Measurements from ENCODE around the gene ALOX15B. TPM values are rescaled to one million over a fixed set of nuclear protein-coding genes. Genes with fewer than 3 reads are reported as not detected.

The ALOX15B gene
- total and polyA plus RNA-seq, 8 donors = 0.05 to 4.7 (median 0.25) TPM; not detected in 1

DNA sequence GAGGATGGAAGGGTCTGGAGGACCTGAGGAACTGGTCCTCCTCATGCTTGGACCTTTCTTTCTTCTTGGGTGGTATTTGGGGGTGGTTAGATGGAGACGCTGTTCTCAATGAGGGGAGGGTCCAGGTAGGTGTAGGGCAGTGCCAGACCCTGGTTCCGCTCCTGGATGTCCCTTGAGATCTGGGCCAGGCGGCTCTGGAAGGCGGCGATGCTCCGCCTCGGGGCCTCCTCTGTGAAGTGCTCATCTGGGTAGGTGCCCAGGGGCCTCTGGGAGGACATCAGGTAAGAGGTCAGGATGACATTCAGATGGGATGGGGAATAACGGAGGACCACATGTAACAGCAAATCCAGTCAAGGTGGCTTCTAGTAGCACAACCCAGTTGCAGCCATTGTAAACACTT, 57.7 kb downstream of the ALOX15B start:
- Histone ChIP-seq H3K4me3 (no peak overlapping the region), H3K36me3 (no peaks in the 10 kb centered on the region), H3K4me1 (no peaks in the 10 kb centered on the region), H3K27ac (no peak overlapping the region), H3K27me3 (no peaks in the 10 kb centered on the region), H3K9me3 (no peaks in the 10 kb centered on the region)
- no peak for DNase-seq
- TF ChIP-seq, protein P1, sequence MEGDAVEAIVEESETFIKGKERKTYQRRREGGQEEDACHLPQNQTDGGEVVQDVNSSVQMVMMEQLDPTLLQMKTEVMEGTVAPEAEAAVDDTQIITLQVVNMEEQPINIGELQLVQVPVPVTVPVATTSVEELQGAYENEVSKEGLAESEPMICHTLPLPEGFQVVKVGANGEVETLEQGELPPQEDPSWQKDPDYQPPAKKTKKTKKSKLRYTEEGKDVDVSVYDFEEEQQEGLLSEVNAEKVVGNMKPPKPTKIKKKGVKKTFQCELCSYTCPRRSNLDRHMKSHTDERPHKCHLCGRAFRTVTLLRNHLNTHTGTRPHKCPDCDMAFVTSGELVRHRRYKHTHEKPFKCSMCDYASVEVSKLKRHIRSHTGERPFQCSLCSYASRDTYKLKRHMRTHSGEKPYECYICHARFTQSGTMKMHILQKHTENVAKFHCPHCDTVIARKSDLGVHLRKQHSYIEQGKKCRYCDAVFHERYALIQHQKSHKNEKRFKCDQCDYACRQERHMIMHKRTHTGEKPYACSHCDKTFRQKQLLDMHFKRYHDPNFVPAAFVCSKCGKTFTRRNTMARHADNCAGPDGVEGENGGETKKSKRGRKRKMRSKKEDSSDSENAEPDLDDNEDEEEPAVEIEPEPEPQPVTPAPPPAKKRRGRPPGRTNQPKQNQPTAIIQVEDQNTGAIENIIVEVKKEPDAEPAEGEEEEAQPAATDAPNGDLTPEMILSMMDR (IDR thresholded peaks at IDR 0.05) = no peak
- intact Hi-C loops (cut with DNase I) = no loop called here
- WGBS, 2 donors = 75 to 84% methylated on average over 8 of the region's 8 CpGs
- FAIRE-seq = no peak
- ATAC-seq = no peak

Small RNAs within 50 kb of the gene (microRNA-seq; reads per million reads assigned to microRNA genes)
- 0 reads per million in 2 donors for gene MIR4314

Other genes starting within 250 kb of the ALOX15B start
- gene KDM6B, start 204.8 kb upstream of the ALOX15B start, total RNA-seq = 10 to 100 TPM; 14.9 to 23.7 (median 17.3) TPM
- gene KDM6B, start 204.8 kb upstream of the ALOX15B start, polyA plus RNA-seq = 10 to 100 TPM in 1 of 2 donors, 1 to 10 TPM in 1; 8.9 to 15.3 TPM
- gene TMEM88, start 184.0 kb upstream of the ALOX15B start, total RNA-seq = 1 to 10 TPM; 2.1 to 4.2 (median 2.4) TPM
- 10 to 100 TPM; 21.6 to 28.5 TPM for gene TMEM88, start 184.0 kb upstream of the ALOX15B start, polyA plus RNA-seq
- 10 to 100 TPM; 20.1 to 29.6 (median 26.6) TPM for gene NAA38, start 181.5 kb upstream of the ALOX15B start, total RNA-seq
- 10 to 100 TPM; 75.7 to 87.2 TPM for gene NAA38, start 181.5 kb upstream of the ALOX15B start, polyA plus RNA-seq
- gene CYB5D1, start 181.1 kb upstream of the ALOX15B start, total RNA-seq = 10 to 100 TPM in 1 of 6 donors, 1 to 10 TPM in 5; 5.0 to 10.5 (median 8.4) TPM
- gene CYB5D1, start 181.1 kb upstream of the ALOX15B start, polyA plus RNA-seq = 1 to 10 TPM; 4.9 to 8.5 TPM
- gene CHD3, start 150.3 kb upstream of the ALOX15B start, total RNA-seq = 100 to 1,000 TPM in 1 of 6 donors, 10 to 100 TPM in 5; 35.9 to 101 (median 43.1) TPM
- 100 to 1,000 TPM; 117 to 143 TPM for gene CHD3, start 150.3 kb upstream of the ALOX15B start, polyA plus RNA-seq
- gene RNF227, start 122.8 kb upstream of the ALOX15B start, total RNA-seq = 1 to 10 TPM; 1.2 to 2.8 (median 2.0) TPM
- gene RNF227, start 122.8 kb upstream of the ALOX15B start, polyA plus RNA-seq = 1 to 10 TPM; 1.6 to 3.0 TPM
- 1 to 10 TPM in 3 of 6 donors, under 1 TPM in 3; 0.51 to 1.6 (median 0.98) TPM for gene KCNAB3, start 109.2 kb upstream of the ALOX15B start, total RNA-seq
- gene KCNAB3, start 109.2 kb upstream of the ALOX15B start, polyA plus RNA-seq = 1 to 10 TPM; 4.7 to 8.1 TPM
- gene TRAPPC1, start 107.1 kb upstream of the ALOX15B start, total RNA-seq = 10 to 100 TPM; 27.3 to 67.1 (median 39.2) TPM
- gene TRAPPC1, start 107.1 kb upstream of the ALOX15B start, polyA plus RNA-seq = 10 to 100 TPM; 56.0 to 66.0 TPM
- gene CNTROB, start 106.9 kb upstream of the ALOX15B start, total RNA-seq = 10 to 100 TPM in 2 of 6 donors, 1 to 10 TPM in 4; 5.8 to 17.9 (median 8.5) TPM
- 10 to 100 TPM; 30.8 to 46.1 TPM for gene CNTROB, start 106.9 kb upstream of the ALOX15B start, polyA plus RNA-seq
- gene GUCY2D, start 36.4 kb upstream of the ALOX15B start, total RNA-seq = under 1 TPM in 4 of 6 donors, not detected in 2; 0.22 to 0.47 (median 0.28) TPM
- gene GUCY2D, start 36.4 kb upstream of the ALOX15B start, polyA plus RNA-seq = under 1 TPM; 0.02 to 0.04 TPM
- under 1 TPM in 1 of 6 donors, not detected in 5; 0.31 TPM for gene ALOX12B, start 48.7 kb downstream of the ALOX15B start, total RNA-seq
- gene ALOX12B, start 48.7 kb downstream of the ALOX15B start, polyA plus RNA-seq = under 1 TPM in 1 of 2 donors, not detected in 1; 0.16 TPM
- gene ALOXE3, start 79.5 kb downstream of the ALOX15B start, total RNA-seq = not detected
- under 1 TPM in 1 of 2 donors, not detected in 1; 0.35 TPM for gene ALOXE3, start 79.5 kb downstream of the ALOX15B start, polyA plus RNA-seq
- not detected for gene HES7, start 85.0 kb downstream of the ALOX15B start, total RNA-seq
- gene HES7, start 85.0 kb downstream of the ALOX15B start, polyA plus RNA-seq = under 1 TPM; 0.08 to 0.16 TPM
- 100 to 1,000 TPM in 2 of 6 donors, 10 to 100 TPM in 4; 17.5 to 105 (median 67.6) TPM for gene PER1, start 113.3 kb downstream of the ALOX15B start, total RNA-seq
- gene PER1, start 113.3 kb downstream of the ALOX15B start, polyA plus RNA-seq = 100 to 1,000 TPM; 107 to 158 TPM
- 10 to 100 TPM; 19.5 to 35.7 (median 29.6) TPM for gene VAMP2, start 123.9 kb downstream of the ALOX15B start, total RNA-seq
- gene VAMP2, start 123.9 kb downstream of the ALOX15B start, polyA plus RNA-seq = 10 to 100 TPM; 29.8 to 82.0 TPM
- gene TMEM107, start 137.3 kb downstream of the ALOX15B start, total RNA-seq = 10 to 100 TPM in 1 of 6 donors, 1 to 10 TPM in 5; 5.2 to 10.2 (median 6.3) TPM
- 10 to 100 TPM in 1 of 2 donors, 1 to 10 TPM in 1; 5.7 to 11.1 TPM for gene TMEM107, start 137.3 kb downstream of the ALOX15B start, polyA plus RNA-seq
- gene BORCS6, start 151.1 kb downstream of the ALOX15B start, total RNA-seq = 10 to 100 TPM in 1 of 6 donors, 1 to 10 TPM in 5; 4.9 to 10.4 (median 6.9) TPM
- 1 to 10 TPM; 4.5 to 6.1 TPM for gene BORCS6, start 151.1 kb downstream of the ALOX15B start, polyA plus RNA-seq
- 1 to 10 TPM in 1 of 6 donors, under 1 TPM in 2, not detected in 3; 0.47 to 2.0 (median 0.95) TPM for gene AURKB, start 171.5 kb downstream of the ALOX15B start, total RNA-seq
- under 1 TPM; 0.40 to 0.72 TPM for gene AURKB, start 171.5 kb downstream of the ALOX15B start, polyA plus RNA-seq
- gene CTC1, start 209.0 kb downstream of the ALOX15B start, total RNA-seq = 10 to 100 TPM; 15.4 to 40.8 (median 17.3) TPM
- gene CTC1, start 209.0 kb downstream of the ALOX15B start, polyA plus RNA-seq = 10 to 100 TPM; 22.6 to 42.6 TPM
- 10 to 100 TPM; 11.5 to 21.4 (median 18.7) TPM for gene PFAS, start 210.2 kb downstream of the ALOX15B start, total RNA-seq
- gene PFAS, start 210.2 kb downstream of the ALOX15B start, polyA plus RNA-seq = 10 to 100 TPM; 11.7 to 21.1 TPM
- gene RANGRF, start 249.6 kb downstream of the ALOX15B start, total RNA-seq = 10 to 100 TPM in 1 of 6 donors, 1 to 10 TPM in 5; 2.8 to 14.5 (median 6.6) TPM
- 10 to 100 TPM; 14.0 to 27.4 TPM for gene RANGRF, start 249.6 kb downstream of the ALOX15B start, polyA plus RNA-seq

All from pancreas (tissue), 10 donors.